Fibroblast of gingiva (primary cell): Measurements from ENCODE around the gene KIF6.
A peak's percentile ranks its signal among the peaks of the same experiment; 100 is the strongest.

Source experiments
- DNase-seq: peaks from one replicate; pipeline ENCODE4 v3.0.0-alpha.2; 2011; ENCODE audit warnings: low read depth

KIF6 gene

GRCh38 chr6:39420300-39421265 is 304.6 kb downstream of the KIF6 start:
- no peak for DNase-seq

DNA sequence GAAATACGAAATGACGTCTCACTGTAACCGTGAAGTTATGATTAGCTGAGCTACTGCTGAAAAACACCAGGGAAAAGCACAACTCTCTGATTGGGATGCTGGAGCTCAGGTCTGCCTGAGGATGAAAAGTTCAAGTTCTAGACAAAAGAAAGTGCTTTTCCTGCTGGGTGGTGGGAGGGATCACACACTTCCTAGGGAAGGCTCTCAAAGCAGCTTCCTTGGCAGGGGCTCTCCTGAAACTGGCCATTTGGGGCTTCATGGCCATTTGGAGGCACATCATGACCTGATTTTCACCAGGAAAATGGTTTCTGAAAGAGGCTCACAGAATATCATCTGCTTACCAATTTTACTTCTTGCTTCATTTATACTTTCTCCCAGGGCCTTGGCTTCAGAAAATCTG is 305.6 kb downstream of the KIF6 start:
- no peak for DNase-seq

DNA sequence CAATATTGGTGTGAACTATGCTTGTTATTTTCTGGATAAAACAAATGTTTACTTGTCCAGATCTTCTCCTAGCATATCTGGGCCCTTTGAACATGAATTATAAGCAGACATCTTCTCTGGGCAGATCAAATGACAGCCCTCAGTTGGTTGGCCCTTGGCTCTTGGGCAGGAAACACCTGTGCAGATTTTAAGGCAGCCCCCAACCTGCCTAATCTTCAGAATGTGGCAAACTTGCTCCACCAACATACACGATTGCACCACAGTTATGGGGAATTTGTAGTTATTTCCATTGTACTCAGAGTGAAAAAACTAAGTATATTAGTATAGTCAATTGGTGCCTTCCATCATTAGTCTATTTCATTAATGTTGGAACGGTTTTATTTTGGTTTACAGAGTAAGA is 307.8 kb downstream of the KIF6 start:
- DNase-seq: no peak

GRCh38 chr6:39416728-39417127 is 308.5 kb downstream of the KIF6 start:
- DNase-seq: peak; percentile 94

DNA sequence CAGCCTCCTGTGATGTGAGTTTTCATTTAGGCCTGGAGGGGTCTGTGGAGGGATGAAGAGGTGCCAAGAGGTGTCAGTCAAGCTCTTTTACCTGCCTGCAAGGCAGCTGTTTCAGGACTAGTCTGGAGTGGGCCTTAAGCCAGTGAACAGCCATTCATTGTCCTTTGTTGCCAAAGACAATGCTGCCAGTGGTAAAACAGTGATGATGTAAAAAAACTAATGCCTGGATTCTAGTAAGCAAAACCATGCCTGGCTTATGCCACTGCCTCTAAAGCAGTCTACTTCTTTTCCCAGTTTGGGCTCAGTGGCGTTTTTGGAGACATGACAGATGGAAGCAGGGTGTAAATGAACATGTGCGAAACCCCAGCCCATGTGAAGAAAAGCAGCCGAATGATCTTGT is 309.2 kb downstream of the KIF6 start:
- DNase-seq: peak; percentile 27

DNA sequence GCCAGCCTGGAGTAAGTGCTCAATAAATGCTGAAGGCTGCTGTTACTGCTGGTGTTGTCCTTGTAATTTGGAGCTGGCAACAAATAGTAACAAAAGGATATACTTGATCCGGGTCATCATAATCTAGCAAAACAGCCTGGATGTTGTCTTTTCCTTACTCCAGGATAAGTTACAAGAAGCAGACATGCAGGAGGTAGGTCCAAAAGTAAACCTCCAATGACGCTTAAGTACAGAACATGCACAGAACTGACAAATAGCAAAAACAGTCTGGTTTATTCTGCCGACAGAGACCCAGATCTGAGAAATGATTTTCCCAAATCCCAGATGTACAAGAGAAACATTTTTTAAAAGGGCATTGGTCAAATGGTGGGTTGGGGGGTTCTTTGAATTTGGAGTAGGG is 309.7 kb downstream of the KIF6 start:
- no peak for DNase-seq

- no peak for DNase-seq
Observed at GRCh38 chr6:39411465-39411864, 313.7 kb downstream of the KIF6 start.

GRCh38 chr6:39411001-39411400 is 314.2 kb downstream of the KIF6 start:
- DNase-seq: no peak

- DNase-seq: no peak
Observed at GRCh38 chr6:39409889-39410288, 315.3 kb downstream of the KIF6 start.

DNA sequence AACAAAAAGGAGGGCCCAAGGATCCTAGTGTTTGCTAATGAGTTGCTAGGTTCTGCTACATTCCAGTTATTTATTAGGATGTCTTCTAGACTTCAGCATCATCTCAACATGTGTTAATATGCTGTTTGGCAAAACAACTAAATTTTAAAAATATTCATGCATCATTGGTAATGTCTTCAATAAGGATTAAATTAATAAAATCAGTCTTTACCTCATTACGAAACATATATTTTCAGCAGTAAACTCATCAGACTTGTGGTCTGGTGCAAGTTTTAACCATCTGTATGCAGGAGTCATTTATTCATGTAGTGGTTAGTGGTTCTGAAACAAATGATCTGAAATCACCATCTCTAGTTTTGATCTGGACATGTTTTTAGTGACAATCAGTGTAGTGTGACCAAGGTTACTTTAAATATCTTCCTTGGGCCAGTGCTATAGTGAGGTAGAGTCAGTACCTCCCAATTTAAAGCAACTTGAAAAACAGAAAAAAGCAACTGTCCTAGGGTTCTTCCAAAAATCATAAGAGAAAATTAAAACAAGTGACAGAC is 317.7 kb downstream of the KIF6 start:
- no peak for DNase-seq

GRCh38 chr6:39404312-39404711 is 320.9 kb downstream of the KIF6 start:
- no peak for DNase-seq

- no peak for DNase-seq
Observed at GRCh38 chr6:39403304-39403703, 321.9 kb downstream of the KIF6 start.

- peak; percentile 77 for DNase-seq
Observed at GRCh38 chr6:39402239-39402751, 322.9 kb downstream of the KIF6 start.

GRCh38 chr6:39401376-39401775 is 323.8 kb downstream of the KIF6 start:
- no peak for DNase-seq

DNA sequence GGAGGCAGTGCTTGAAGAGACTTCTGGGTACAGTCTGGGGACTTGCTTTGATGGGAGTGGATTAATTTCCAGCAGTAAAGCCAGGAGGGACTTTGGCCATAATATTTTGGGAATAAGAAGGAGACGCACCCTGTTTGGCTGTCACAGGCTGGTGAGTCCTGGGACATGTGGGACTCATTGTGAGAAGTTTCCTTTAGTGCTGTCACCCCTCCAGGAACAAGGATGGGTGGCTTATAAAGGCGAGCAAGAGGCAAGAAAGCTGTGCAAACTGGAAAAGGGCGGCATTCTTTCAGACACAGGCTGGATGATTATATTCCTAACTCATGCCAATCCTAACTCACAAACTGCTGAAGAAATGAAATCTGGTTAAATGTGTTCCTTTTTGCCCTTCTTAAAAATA is 325.2 kb downstream of the KIF6 start:
- DNase-seq: no peak

GRCh38 chr6:39396854-39397253 is 328.4 kb downstream of the KIF6 start:
- DNase-seq: no peak

GRCh38 chr6:39393075-39393474 is 332.1 kb downstream of the KIF6 start:
- DNase-seq: no peak

GRCh38 chr6:39391182-39391581 is 334.0 kb downstream of the KIF6 start:
- DNase-seq: no peak

DNA sequence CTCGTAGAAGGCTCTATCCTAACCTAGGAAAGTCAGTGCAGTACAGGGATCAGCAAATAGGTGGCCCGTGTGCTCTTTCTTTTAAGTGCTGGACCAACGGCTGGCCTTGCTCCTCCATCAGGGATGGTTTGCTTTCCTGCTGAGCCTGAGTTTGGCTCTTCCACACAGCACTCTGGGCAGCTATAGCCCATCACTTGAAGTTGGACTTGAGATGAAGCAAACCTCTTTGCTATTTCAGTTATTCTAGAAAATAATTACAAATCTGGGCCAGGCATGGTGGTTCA is 335.8 kb downstream of the KIF6 start:
- peak; percentile 25 for DNase-seq

DNA sequence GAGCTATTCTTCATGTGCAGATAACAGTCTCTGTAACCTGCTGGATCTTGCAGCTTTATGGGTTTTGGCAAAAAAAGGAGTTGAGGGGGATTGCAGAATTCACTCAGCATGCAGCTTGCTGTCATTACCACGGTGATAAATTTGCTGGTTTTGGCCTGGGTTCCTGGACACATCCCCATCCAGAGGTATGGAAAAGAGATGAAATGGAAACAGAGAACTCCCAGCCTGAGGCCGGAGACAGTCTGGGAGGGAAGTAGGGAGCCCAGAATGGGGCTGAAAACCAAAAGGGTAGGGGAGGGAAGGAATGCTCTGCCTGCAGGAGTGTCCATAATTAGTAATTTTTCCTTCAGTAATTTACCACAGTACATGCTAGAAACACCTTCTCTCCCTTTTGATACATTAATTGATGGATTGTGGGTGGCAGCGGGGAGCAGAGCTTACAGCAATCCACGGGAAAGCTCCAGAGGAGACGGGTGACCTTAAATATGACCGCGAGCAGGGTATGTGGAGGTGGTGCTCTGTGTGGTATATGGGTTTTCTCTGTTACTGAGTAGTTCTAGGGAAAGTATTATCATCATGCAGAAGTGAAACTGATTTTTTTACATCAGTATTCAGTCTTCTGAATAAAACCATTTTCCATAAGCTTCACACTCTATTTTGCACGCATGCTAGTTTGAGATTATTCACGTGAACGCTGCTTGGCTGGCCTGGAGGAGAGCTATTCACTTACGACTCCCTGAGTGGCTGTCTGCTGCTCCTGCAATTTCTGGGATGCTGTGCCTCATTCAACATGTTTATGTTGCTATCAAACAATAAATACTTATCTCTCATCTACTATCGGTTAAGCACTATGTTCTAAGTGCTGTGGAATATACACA is 336.4 kb downstream of the KIF6 start:
- no peak for DNase-seq

DNA sequence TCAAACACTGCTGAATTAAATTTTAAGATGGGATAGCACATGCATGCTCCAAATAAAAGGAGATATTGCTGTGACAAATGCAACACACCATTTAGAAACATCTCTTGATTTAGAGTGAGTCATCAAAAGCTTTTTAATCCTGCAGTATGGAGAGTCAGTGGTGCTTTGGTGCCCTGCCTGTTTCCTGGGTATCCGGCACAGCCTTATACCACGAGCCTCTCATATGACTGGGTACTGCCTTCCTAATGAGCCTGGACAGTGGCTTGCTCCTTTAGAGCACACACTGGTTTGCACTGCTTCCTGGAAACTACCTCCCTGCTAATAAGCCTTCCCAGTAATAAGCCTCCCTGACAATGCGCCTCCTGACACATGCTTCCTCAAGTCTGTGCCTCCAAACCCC is 337.4 kb downstream of the KIF6 start:
- no peak for DNase-seq

DNA sequence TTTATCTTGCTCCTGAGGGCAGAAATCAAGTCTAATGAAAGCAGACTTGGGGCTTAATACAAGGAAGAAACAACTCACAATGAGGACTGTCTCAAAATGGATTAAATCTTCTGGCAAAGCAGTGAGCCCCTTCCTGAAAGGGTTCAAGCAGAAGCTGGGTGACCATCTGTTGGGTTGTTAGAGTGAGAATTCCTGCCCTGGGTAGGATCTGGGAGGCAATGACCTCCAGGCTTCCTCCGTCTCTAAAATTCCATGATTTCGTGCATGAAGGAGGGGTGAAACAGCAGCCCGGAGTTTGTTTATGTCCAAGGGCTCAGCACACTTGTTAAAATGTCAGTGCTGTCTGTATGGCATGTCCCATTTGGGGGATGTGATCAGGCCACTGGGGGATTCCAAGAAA is 338.7 kb downstream of the KIF6 start:
- no peak for DNase-seq
